GM23338 (cell line): ENCODE measurements around the gene LCN12. TPM values are rescaled to one million over a fixed set of nuclear protein-coding genes. Genes with fewer than 3 reads are reported as not detected.

Experiments used
- ATAC-seq: fragments of 200-7000 bp; cut with Tn5 transposase; 3 replicates; pipeline ENCODE4 v1.9.1; 2020
- DNase-seq: peaks from one replicate; pipeline ENCODE4 v3.0.0-alpha.2; 2015; ENCODE audit warnings: low spot score
- H2AFZ ChIP-seq: fragments of 200-600 bp; sonication (generic); 2 replicates; pipeline ENCODE4 v1.8.0; 2016; ENCODE audit warnings: antibody characterized with exemption, mild to moderate bottlenecking, moderate library complexity
- H3F3A ChIP-seq: fragments of 200-600 bp; sonication (generic); replicated peaks from 2 replicates; pipeline ENCODE4 v1.8.0; 2017; ENCODE audit warnings: antibody characterized with exemption, mixed run types, low read depth
- H3K27ac ChIP-seq: fragments of 200-600 bp; sonication (generic); 2 replicates; pipeline ENCODE4 v1.6.1; 2016; ENCODE audit warnings: low read depth
- H3K27me3 ChIP-seq: fragments of 200-600 bp; sonication (generic); 2 replicates; pipeline ENCODE4 v1.8.0; 2016; ENCODE audit warnings: mild to moderate bottlenecking, mixed run types, moderate library complexity; ENCODE audit not compliant: insufficient read depth
- H3K36me3 ChIP-seq: fragments of 200-600 bp; sonication (generic); 2 replicates; pipeline ENCODE4 v1.8.0; 2016; ENCODE audit warnings: mild to moderate bottlenecking; ENCODE audit not compliant: insufficient read depth
- H3K4me1 ChIP-seq: fragments of 200-600 bp; sonication (generic); 2 replicates; pipeline ENCODE4 v1.8.0; 2016; ENCODE audit warnings: mild to moderate bottlenecking, moderate library complexity; ENCODE audit not compliant: insufficient read depth
- H3K4me2 ChIP-seq: fragments of 200-600 bp; sonication (generic); 2 replicates; pipeline ENCODE4 v1.7.1; 2017; ENCODE audit warnings: mixed run types
- H3K4me3 ChIP-seq: fragments of 200-600 bp; sonication (generic); 2 replicates; pipeline ENCODE4 v1.6.1; 2016; ENCODE audit warnings: mixed run types
- H3K79me2 ChIP-seq: fragments of 200-600 bp; sonication (generic); replicated peaks from 2 replicates; pipeline ENCODE4 v1.8.0; 2017; ENCODE audit warnings: mild to moderate bottlenecking; ENCODE audit not compliant: insufficient read depth
- H3K9me2 ChIP-seq: fragments of 200-600 bp; sonication (generic); 2 replicates; pipeline ENCODE4 v1.8.0; 2017; ENCODE audit not compliant: insufficient read depth
- H4K20me1 ChIP-seq: fragments of 200-600 bp; sonication (generic); replicated peaks from 2 replicates; pipeline ENCODE4 v1.8.0; 2017; ENCODE audit warnings: mild to moderate bottlenecking; ENCODE audit not compliant: insufficient read depth
- H3K27ac Mint-ChIP-seq: 2 replicates; pipeline ENCODE4 v1.8.0; 2020; ENCODE audit warnings: inconsistent platforms, mild to moderate bottlenecking, moderate library complexity, mixed read lengths
- H3K27me3 Mint-ChIP-seq: 3 replicates; pipeline ENCODE4 v1.8.0; 2022; ENCODE audit warnings: low read depth, mild to moderate bottlenecking, moderate library complexity, mixed read lengths, inconsistent platforms; ENCODE audit not compliant: insufficient read depth, poor library complexity
- H3K36me3 Mint-ChIP-seq: 3 replicates; pipeline ENCODE4 v1.8.0; 2021; ENCODE audit warnings: low read depth, mild to moderate bottlenecking, inconsistent platforms, moderate library complexity, mixed read lengths
- H3K4me1 Mint-ChIP-seq: 3 replicates; pipeline ENCODE4 v1.8.0; 2020; ENCODE audit warnings: mild to moderate bottlenecking, inconsistent platforms, mixed read lengths
- H3K4me3 Mint-ChIP-seq: 3 replicates; pipeline ENCODE4 v1.8.0; 2021; ENCODE audit warnings: moderate library complexity, mild to moderate bottlenecking, inconsistent platforms, mixed read lengths
- H3K9me3 Mint-ChIP-seq: 3 replicates; pipeline ENCODE4 v1.8.0; 2020; ENCODE audit warnings: moderate library complexity, mild to moderate bottlenecking, inconsistent platforms, mixed read lengths
- CREB1 ChIP-seq: fragments of 250-450 bp; sonication (Bioruptor Pico); IDR thresholded peaks from 2 replicates; pipeline ENCODE4 v1.5.0; 2020; ENCODE audit warnings: low read depth, mild to moderate bottlenecking, moderate library complexity
- EZH2 ChIP-seq: fragments of 200-600 bp; sonication (generic); IDR thresholded peaks from one replicate; pipeline ENCODE4 v1.8.0; 2017; ENCODE audit warnings: antibody characterized with exemption, mild to moderate bottlenecking, low read depth; ENCODE audit not compliant: unreplicated experiment
- EZH2phosphoT487 ChIP-seq: fragments of 200-600 bp; sonication (generic); IDR thresholded peaks from one replicate; pipeline ENCODE4 v1.8.1; 2018; ENCODE audit warnings: antibody characterized with exemption; ENCODE audit not compliant: unreplicated experiment
- JUNB ChIP-seq: IDR thresholded peaks from one replicate; pipeline ENCODE4 v1.6.1; 2016; ENCODE audit warnings: antibody characterized with exemption; ENCODE audit not compliant: unreplicated experiment
- NANOG ChIP-seq: IDR thresholded peaks from 2 replicates; pipeline ENCODE4 v1.6.1; 2016; ENCODE audit warnings: antibody characterized with exemption, borderline replicate concordance
- POLR2AphosphoS5 ChIP-seq: IDR thresholded peaks from 2 replicates; pipeline ENCODE4 v1.6.1; 2016; ENCODE audit warnings: antibody characterized with exemption, low read depth
- STAT1 ChIP-seq: IDR thresholded peaks from one replicate; pipeline ENCODE4 v1.6.1; 2016; ENCODE audit warnings: antibody characterized with exemption; ENCODE audit not compliant: unreplicated experiment
- ZNF114 ChIP-seq: fragments of 250-450 bp; sonication (Bioruptor Pico); IDR thresholded peaks from 2 replicates; pipeline ENCODE4 v1.5.0; 2020; ENCODE audit warnings: mild to moderate bottlenecking, moderate library complexity
- ZNF331 ChIP-seq: fragments of 250-450 bp; sonication (Bioruptor Pico); IDR thresholded peaks from 2 replicates; pipeline ENCODE4 v1.5.0; 2020; ENCODE audit warnings: low read depth, mild to moderate bottlenecking, moderate library complexity
- polyA plus RNA-seq: library from polyadenylated mRNA; unstranded; fragments of >200 nt; fragmentation: Nextera tagmentation; extraction: Ambion mirVana; gene quantifications from 2 replicates; pipeline ENCODE4 v1.2.1, GENCODE V29; 2016
- total RNA-seq: library from RNA; depleted of rRNA; stranded (reverse); fragments of >200 nt; shearing (Covaris generic); gene quantifications from 2 replicates; pipeline ENCODE4 v1.2.3, GENCODE V29; 2014
- TF ChIP-seq, protein P1 (sequence below), 2 experiments: fragments of 200-600 bp in 1 of 2; sonication (generic) in 1 of 2; conservative IDR thresholded peaks; 2 replicates each; pipeline versions ENCODE4 v1.5.1 to v1.6.1; 2016 to 2017; ENCODE audit warnings: antibody characterized with exemption in 2 of 2, low read depth in 2 of 2, mild to moderate bottlenecking in 2 of 2, moderate library complexity in 1 of 2
- TF ChIP-seq, protein P2 (sequence below): IDR thresholded peaks from one replicate; pipeline ENCODE4 v1.6.1; 2018; ENCODE audit warnings: antibody characterized with exemption; ENCODE audit not compliant: unreplicated experiment
- TF ChIP-seq, protein P3 (sequence below): IDR thresholded peaks from 2 replicates; pipeline ENCODE4 v1.6.1; 2016; ENCODE audit warnings: antibody characterized with exemption
- TF ChIP-seq, protein P4 (sequence below): fragments of 250-450 bp; sonication (Bioruptor Pico); IDR thresholded peaks from 2 replicates; pipeline ENCODE4 v1.5.0; 2020; ENCODE audit warnings: mild to moderate bottlenecking, moderate library complexity

LCN12 gene
- total and polyA plus RNA-seq, 2 experiments from 2014 or later = 0.39 to 0.69 TPM

DNA sequence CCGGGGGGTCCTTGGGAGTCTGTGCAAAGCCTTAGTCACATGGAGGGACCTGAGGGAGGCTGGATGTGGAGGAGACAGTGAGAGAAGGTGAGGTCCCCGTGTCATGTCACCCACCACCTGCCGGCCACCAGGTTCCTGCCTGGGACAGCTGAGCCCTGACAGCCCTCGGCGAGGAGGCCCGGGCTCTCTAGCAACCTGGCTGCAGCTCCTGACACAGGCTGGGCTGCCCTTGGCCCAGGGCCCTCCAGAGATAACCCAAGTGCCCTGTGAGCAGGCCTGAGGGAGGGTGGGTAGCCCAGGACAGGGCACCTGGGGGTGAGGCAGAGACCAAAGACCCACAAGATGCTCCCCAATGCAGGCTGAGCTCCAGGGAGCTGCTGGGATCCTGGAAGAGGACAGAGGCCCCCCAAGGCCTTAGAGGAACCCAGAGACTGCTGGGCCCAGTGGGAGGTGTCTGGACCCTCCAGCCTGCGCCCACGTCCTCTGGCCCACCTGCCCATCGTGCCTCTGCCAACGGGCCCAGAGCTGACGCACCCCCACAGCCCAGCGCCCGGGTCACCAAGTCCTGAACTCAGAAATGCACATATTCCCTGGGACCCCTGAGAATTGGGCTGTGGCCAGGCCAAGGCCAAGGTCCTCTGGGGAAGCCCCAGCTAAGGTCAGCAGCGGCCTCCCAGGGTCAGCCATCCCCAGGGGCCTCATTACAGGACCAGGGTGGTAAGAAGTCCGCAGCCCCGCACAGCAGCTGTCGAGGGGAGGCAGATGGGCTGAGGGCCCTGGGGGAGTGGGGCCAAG, 16.5 kb downstream of the LCN12 start:
- Histone ChIP-seq H3K4me1 (peaks cover 9% of the 10 kb centered on the region), H3K27me3 (no peaks in the 10 kb centered on the region), H3K4me2 (no peak overlapping the region), H4K20me1 (no peaks in the 10 kb centered on the region), H3K36me3 (no peaks in the 10 kb centered on the region), H3K9me2 (no peaks in the 10 kb centered on the region), H2AFZ (no peak overlapping the region), H3K27ac (no peak overlapping the region), H3K79me2 (no peaks in the 10 kb centered on the region), H3F3A (no peaks in the 10 kb centered on the region), H3K4me3 (no peak overlapping the region)
- DNase-seq (no peak), ATAC-seq (no peak)
- no peaks in the 10 kb centered on the region for H3K36me3 Mint-ChIP-seq
- H3K27ac Mint-ChIP-seq = no peak overlapping the region
- TF ChIP-seq, protein P1, sequence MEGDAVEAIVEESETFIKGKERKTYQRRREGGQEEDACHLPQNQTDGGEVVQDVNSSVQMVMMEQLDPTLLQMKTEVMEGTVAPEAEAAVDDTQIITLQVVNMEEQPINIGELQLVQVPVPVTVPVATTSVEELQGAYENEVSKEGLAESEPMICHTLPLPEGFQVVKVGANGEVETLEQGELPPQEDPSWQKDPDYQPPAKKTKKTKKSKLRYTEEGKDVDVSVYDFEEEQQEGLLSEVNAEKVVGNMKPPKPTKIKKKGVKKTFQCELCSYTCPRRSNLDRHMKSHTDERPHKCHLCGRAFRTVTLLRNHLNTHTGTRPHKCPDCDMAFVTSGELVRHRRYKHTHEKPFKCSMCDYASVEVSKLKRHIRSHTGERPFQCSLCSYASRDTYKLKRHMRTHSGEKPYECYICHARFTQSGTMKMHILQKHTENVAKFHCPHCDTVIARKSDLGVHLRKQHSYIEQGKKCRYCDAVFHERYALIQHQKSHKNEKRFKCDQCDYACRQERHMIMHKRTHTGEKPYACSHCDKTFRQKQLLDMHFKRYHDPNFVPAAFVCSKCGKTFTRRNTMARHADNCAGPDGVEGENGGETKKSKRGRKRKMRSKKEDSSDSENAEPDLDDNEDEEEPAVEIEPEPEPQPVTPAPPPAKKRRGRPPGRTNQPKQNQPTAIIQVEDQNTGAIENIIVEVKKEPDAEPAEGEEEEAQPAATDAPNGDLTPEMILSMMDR (conservative IDR thresholded peaks at IDR 0.05; ENCODE audit: low read depth in 2 of 2) = no peak
- TF ChIP-seq POLR2AphosphoS5 (no peak), ZNF331 (CRISPR knock-in tag) (no peak), JUNB (no peak), CREB1 (CRISPR knock-in tag) (no peak), STAT1 (no peak), NANOG (no peak), ZNF114 (CRISPR knock-in tag) (no peak), EZH2phosphoT487 (no peak), EZH2 (no peak)
- TF ChIP-seq, protein P2, sequence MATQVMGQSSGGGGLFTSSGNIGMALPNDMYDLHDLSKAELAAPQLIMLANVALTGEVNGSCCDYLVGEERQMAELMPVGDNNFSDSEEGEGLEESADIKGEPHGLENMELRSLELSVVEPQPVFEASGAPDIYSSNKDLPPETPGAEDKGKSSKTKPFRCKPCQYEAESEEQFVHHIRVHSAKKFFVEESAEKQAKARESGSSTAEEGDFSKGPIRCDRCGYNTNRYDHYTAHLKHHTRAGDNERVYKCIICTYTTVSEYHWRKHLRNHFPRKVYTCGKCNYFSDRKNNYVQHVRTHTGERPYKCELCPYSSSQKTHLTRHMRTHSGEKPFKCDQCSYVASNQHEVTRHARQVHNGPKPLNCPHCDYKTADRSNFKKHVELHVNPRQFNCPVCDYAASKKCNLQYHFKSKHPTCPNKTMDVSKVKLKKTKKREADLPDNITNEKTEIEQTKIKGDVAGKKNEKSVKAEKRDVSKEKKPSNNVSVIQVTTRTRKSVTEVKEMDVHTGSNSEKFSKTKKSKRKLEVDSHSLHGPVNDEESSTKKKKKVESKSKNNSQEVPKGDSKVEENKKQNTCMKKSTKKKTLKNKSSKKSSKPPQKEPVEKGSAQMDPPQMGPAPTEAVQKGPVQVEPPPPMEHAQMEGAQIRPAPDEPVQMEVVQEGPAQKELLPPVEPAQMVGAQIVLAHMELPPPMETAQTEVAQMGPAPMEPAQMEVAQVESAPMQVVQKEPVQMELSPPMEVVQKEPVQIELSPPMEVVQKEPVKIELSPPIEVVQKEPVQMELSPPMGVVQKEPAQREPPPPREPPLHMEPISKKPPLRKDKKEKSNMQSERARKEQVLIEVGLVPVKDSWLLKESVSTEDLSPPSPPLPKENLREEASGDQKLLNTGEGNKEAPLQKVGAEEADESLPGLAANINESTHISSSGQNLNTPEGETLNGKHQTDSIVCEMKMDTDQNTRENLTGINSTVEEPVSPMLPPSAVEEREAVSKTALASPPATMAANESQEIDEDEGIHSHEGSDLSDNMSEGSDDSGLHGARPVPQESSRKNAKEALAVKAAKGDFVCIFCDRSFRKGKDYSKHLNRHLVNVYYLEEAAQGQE = no peak
- TF ChIP-seq, protein P3, sequence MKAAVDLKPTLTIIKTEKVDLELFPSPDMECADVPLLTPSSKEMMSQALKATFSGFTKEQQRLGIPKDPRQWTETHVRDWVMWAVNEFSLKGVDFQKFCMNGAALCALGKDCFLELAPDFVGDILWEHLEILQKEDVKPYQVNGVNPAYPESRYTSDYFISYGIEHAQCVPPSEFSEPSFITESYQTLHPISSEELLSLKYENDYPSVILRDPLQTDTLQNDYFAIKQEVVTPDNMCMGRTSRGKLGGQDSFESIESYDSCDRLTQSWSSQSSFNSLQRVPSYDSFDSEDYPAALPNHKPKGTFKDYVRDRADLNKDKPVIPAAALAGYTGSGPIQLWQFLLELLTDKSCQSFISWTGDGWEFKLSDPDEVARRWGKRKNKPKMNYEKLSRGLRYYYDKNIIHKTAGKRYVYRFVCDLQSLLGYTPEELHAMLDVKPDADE = no peak
- TF ChIP-seq, protein P4, sequence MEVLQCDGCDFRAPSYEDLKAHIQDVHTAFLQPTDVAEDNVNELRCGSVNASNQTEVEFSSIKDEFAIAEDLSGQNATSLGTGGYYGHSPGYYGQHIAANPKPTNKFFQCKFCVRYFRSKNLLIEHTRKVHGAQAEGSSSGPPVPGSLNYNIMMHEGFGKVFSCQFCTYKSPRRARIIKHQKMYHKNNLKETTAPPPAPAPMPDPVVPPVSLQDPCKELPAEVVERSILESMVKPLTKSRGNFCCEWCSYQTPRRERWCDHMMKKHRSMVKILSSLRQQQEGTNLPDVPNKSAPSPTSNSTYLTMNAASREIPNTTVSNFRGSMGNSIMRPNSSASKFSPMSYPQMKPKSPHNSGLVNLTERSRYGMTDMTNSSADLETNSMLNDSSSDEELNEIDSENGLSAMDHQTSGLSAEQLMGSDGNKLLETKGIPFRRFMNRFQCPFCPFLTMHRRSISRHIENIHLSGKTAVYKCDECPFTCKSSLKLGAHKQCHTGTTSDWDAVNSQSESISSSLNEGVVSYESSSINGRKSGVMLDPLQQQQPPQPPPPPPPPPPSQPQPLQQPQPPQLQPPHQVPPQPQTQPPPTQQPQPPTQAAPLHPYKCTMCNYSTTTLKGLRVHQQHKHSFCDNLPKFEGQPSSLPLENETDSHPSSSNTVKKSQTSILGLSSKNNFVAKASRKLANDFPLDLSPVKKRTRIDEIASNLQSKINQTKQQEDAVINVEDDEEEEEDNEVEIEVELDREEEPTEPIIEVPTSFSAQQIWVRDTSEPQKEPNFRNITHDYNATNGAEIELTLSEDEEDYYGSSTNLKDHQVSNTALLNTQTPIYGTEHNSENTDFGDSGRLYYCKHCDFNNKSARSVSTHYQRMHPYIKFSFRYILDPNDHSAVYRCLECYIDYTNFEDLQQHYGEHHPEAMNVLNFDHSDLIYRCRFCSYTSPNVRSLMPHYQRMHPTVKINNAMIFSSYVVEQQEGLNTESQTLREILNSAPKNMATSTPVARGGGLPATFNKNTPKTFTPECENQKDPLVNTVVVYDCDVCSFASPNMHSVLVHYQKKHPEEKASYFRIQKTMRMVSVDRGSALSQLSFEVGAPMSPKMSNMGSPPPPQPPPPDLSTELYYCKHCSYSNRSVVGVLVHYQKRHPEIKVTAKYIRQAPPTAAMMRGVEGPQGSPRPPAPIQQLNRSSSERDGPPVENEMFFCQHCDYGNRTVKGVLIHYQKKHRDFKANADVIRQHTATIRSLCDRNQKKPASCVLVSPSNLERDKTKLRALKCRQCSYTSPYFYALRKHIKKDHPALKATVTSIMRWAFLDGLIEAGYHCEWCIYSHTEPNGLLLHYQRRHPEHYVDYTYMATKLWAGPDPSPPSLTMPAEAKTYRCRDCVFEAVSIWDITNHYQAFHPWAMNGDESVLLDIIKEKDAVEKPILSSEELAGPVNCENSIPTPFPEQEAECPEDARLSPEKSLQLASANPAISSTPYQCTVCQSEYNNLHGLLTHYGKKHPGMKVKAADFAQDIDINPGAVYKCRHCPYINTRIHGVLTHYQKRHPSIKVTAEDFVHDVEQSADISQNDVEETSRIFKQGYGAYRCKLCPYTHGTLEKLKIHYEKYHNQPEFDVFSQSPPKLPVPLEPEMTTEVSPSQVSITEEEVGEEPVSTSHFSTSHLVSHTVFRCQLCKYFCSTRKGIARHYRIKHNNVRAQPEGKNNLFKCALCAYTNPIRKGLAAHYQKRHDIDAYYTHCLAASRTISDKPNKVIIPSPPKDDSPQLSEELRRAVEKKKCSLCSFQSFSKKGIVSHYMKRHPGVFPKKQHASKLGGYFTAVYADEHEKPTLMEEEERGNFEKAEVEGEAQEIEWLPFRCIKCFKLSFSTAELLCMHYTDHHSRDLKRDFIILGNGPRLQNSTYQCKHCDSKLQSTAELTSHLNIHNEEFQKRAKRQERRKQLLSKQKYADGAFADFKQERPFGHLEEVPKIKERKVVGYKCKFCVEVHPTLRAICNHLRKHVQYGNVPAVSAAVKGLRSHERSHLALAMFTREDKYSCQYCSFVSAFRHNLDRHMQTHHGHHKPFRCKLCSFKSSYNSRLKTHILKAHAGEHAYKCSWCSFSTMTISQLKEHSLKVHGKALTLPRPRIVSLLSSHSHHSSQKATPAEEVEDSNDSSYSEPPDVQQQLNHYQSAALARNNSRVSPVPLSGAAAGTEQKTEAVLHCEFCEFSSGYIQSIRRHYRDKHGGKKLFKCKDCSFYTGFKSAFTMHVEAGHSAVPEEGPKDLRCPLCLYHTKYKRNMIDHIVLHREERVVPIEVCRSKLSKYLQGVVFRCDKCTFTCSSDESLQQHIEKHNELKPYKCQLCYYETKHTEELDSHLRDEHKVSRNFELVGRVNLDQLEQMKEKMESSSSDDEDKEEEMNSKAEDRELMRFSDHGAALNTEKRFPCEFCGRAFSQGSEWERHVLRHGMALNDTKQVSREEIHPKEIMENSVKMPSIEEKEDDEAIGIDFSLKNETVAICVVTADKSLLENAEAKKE (CRISPR knock-in tag) = no peak
- H3K4me3 Mint-ChIP-seq = no peak overlapping the region
- H3K4me1 Mint-ChIP-seq = peaks cover 9% of the 10 kb centered on the region
- peaks cover 5% of the 10 kb centered on the region for H3K27me3 Mint-ChIP-seq
- H3K9me3 Mint-ChIP-seq = no peaks in the 10 kb centered on the region; the same call in 2 of the 3 replicates
